ENCODE results near the gene BLOC1S2.
A peak's percentile ranks its signal among the peaks of the same experiment; 100 is the strongest.
"Not testable (repeated sequence)": the region's sequence is repeated elsewhere in the genome, so short reads cannot be mapped to it uniquely, and the experiment has no call there.

The BLOC1S2 gene

DNA sequence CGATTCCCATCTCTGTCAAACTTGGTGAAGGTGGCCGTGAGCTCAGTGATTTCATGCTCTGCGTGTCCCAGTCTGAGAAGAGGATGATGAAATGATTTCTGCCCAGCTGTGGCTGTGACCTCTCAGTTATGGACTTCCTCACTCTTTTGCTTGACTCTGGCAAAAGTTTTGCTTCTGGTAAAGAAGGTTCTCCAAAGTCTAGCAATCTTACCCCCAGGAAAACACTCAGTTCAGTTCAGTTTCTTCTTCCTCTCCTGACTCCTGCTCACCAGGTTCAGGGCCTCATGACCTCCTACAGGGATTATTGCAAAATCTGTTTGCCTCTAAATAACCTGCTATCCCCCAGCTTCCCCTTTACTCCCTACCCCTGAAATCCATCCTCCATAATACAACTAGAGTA lies 4.9 kb upstream of the BLOC1S2 start:
- Histone ChIP-seq H3K27ac (peak overlapping the region in 1 of 2 donors; percentile 21), H3K4me3 (no peak overlapping the region)
- DNase-seq (ENCODE audit: low spot score): no peak
- TF ChIP-seq, protein P1, sequence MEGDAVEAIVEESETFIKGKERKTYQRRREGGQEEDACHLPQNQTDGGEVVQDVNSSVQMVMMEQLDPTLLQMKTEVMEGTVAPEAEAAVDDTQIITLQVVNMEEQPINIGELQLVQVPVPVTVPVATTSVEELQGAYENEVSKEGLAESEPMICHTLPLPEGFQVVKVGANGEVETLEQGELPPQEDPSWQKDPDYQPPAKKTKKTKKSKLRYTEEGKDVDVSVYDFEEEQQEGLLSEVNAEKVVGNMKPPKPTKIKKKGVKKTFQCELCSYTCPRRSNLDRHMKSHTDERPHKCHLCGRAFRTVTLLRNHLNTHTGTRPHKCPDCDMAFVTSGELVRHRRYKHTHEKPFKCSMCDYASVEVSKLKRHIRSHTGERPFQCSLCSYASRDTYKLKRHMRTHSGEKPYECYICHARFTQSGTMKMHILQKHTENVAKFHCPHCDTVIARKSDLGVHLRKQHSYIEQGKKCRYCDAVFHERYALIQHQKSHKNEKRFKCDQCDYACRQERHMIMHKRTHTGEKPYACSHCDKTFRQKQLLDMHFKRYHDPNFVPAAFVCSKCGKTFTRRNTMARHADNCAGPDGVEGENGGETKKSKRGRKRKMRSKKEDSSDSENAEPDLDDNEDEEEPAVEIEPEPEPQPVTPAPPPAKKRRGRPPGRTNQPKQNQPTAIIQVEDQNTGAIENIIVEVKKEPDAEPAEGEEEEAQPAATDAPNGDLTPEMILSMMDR (IDR thresholded peaks at IDR 0.05): no peak

DNA sequence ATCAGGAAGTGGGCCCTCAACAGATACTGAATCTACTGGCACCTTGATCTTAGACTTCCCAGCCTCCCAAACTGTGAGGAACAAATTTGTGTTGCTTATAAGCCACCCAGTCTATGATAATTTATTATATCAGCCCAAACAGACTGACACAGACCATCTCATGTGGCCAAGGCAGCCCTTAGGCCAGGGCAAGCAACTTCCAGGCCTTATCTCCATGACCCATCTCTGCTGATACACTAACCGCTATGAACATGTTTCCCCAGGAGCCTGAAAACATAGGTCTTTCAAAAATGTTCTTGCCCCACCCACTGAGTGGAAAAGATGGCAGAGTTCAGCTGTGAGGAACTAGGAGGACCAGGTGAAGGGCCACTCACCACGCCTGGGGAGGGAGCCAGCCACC lies 3.2 kb upstream of the BLOC1S2 start:
- DNase-seq (ENCODE audit: low spot score): no peak

DNA sequence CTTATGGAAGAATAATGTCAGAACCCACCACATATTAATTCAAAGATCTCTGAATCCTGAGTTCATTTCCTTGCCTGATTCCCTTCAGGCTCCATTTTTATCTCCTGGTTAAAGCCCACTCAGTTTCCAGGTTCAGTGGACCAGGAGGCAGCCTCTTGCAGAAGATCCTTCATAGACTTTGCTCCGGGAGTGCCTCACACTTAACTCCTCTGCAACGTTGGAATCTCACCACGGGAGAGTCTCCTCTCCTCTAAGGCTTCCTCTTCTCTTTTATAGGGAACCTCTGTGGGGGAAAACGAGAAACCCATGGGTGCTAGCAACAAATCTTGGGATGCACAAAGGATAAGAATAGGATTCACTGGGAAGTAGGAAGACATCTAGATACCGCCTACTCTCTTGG lies 1.7 kb upstream of the BLOC1S2 start:
- TF ChIP-seq, protein P1 (IDR thresholded peaks at IDR 0.05): no peak
- H3K27ac ChIP-seq: no peak overlapping the region
- DNase-seq (ENCODE audit: low spot score): no peak

More for the DNA sequence above, 3.2 kb upstream of the BLOC1S2 start:
- Histone ChIP-seq H3K4me3 (no peak overlapping the region), H3K27ac (no peak overlapping the region)
- TF ChIP-seq, protein P1 (IDR thresholded peaks at IDR 0.05): no peak

DNA sequence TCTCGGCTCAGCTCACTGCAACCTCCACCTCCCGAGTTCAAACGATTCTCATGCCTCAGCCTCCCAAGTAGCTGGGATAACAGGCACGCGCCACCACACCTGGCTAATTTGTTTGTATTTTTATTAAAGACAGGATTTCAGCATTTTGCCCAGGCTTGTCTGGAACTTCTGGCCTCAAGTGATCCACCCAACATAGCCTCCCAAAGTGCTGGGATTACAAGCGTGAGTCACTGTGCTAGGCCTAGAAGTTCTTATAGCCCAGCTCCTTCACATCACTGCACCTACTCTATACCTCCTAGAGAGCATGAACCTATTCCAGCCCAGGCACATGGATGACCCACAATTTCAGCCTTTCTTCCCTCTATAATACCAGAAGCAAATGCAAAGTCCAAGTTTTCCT lies 1.3 kb upstream of the BLOC1S2 start:
- TF ChIP-seq, protein P1 (IDR thresholded peaks at IDR 0.05): no peak
- no peak for DNase-seq (ENCODE audit: low spot score)

More for the DNA sequence above, 1.7 kb upstream of the BLOC1S2 start:
- H3K4me3 ChIP-seq: no peak overlapping the region

DNA sequence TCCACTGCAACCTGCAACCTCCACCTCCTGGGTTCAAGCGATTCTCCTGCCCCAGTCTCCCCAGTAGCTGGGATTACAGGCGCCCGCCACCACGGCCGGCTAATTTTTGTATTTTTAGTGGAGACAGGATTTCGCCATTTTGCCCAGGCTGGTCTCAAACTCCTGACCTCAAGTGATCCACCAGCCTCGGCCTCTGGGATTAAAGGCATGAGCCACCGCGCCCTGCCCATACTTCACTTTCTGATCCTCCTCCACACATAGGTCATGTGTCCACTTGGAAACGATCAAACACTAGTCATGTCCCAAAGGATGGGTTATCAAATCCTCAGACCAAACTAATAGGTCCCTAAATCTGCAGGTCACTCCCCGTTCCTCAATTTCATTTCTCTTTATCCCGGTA lies 1.2 kb downstream of the BLOC1S2 start:
- Histone ChIP-seq H3K4me3 (peak overlapping the region; percentile 98), H3K27ac (peak overlapping the region; percentile 90 to 99)

More for the DNA sequence above, 1.3 kb upstream of the BLOC1S2 start:
- Histone ChIP-seq H3K4me3 (no peak overlapping the region), H3K27ac (no peak overlapping the region)

DNA sequence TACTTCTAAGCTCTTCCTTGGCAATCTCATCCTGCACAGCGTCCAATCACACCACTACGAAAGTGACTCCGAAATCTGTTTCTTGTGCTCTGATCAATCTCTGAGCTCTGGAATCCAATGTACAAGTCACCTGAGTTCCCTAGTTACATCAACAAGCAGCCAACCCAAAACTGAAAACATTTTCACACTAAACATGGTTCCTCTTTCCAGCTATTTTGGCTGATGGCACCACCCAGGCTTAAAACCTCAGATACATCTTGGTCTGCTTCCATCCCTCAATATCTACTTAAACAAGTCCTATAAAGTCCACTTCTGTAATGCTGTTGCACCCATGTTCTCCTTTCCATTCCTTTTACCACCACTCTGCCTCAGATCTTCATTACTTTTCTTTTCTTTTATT lies 3.6 kb downstream of the BLOC1S2 start:
- DNase-seq (ENCODE audit: low spot score): no peak
- TF ChIP-seq, protein P1 (IDR thresholded peaks at IDR 0.05): no peak
- Histone ChIP-seq H3K4me3 (no peak overlapping the region), H3K27ac (no peak overlapping the region)

More for the DNA sequence above, 1.2 kb downstream of the BLOC1S2 start:
- not testable (repeated sequence) for DNase-seq (ENCODE audit: low spot score)

DNA sequence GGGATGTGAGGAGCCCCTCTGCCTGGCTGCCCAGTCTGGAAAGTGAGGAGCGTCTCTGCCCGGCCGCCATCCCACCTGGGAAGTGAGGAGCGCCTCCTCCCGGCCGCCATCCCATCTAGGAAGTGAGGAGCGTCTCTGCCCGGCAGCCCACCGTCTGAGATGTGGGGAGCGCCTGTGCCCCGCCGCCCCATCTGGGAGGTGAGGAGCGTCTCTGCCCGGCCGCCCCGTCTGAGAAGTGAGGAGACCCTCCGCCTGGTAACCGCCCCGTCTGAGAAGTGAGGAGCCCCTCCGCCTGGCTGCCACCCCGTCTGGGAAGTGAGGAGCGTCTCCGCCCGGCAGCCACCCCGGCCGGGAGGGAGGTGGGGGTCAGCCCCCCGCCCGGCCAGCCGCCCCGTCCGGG lies 9.5 kb downstream of the BLOC1S2 start:
- not testable (repeated sequence) for DNase-seq (ENCODE audit: low spot score); H3K27ac ChIP-seq; H3K4me3 ChIP-seq

DNA sequence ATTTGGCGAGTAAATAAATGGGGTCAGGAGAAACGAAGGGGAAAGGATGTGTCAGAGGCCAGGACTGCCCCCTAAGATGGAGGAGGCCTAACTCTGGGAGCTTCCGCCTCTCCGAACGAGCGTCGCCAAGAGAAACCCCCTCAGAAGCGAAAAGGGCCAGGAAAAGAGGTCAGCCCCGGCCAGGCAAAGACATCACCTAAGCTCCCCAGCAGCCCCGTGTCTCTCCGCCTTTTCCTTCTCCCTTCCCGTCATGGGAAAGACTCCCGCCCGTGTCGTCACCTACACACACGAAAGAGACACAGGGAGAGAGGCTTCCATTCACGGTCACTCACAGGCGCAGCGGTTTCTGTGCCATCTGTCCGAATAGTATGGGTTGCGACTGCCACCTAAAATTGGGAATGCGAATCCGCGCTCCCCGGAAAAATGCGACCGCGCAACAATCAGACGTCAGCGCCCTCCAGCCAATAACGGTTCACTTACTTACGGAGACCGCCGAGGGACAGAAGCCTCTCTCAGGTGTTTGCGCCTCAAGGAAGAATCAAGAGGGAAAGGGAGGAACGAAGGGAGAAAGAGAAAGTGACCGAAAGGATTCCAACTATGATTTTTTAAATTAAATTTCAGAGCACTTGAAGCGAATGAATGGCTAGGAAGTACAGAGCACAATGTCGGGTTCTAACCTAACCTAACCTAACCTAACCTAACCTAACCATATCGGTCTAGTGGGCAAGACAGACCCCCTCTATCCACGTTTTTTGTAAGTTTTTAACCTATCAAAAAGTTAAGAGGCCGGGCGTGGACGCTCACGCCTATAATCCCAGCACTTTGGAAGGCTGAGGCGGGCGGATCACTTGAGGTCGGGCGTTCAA lies 19.0 kb downstream of the BLOC1S2 start, which contains the start of gene CWF19L1:
Gene CWF19L1 (minus strand): TSS at position 400 of the 866 bp plus-strand sequence. CDS start 45 bp downstream, at position 355.
- peak within 1 kb of the TSS; percentile 74 to 81 for H3K27ac ChIP-seq
- peak; percentile 90 for DNase-seq (ENCODE audit: low spot score)
- peak within 1 kb of the TSS; percentile 87 for H3K4me3 ChIP-seq
- TF ChIP-seq, protein P1 (IDR thresholded peaks at IDR 0.05): no peak
